PFSK-1 (cell line): ENCODE results near the gene TVP23C.

ENCODE experiments used
- FOXP2 ChIP-seq: optimal IDR thresholded peaks from 2 replicates; pipeline ENCODE3; 2011; ENCODE audit warnings: borderline replicate concordance, control low read depth, inconsistent platforms; ENCODE audit not compliant: insufficient read depth; ENCODE audit errors: extremely low read length, extremely low read depth
- POLR2AphosphoS5 ChIP-seq: IDR thresholded peaks from 2 replicates; pipeline ENCODE4 v1.6.1; 2012; ENCODE audit warnings: low read depth, mild to moderate bottlenecking, control low read depth, low read length, moderate library complexity
- REST ChIP-seq, 2 experiments: IDR thresholded peaks; 2 replicates each; pipeline versions ENCODE4 v1.6.1 to v1.8.0; 2011 to 2012; ENCODE audit warnings: low read depth in 2 of 2, low read length in 2 of 2, control low read depth in 1 of 2, inconsistent platforms in 1 of 2, mild to moderate bottlenecking in 1 of 2, moderate library complexity in 1 of 2; ENCODE audit not compliant: insufficient read depth in 1 of 2
- SIN3A ChIP-seq: IDR thresholded peaks from 2 replicates; pipeline ENCODE4 v1.6.1; 2012; ENCODE audit warnings: mild to moderate bottlenecking, low read length, moderate library complexity, borderline replicate concordance; ENCODE audit not compliant: insufficient read depth
- TAF1 ChIP-seq: IDR thresholded peaks from 2 replicates; pipeline ENCODE4 v1.6.1; 2012; ENCODE audit warnings: low read length, control low read depth, borderline replicate concordance; ENCODE audit not compliant: insufficient read depth

TVP23C gene

GRCh38 chr17:15475631-15476354 is 87.5 kb downstream of the TVP23C start:
- TF ChIP-seq FOXP2 (no peak), REST (IDR thresholded peaks at IDR 0.05; ENCODE audit: insufficient read depth in 1 of 2, low read depth in 2 of 2, low read length in 2 of 2) (no peak), TAF1 (no peak), SIN3A (no peak), POLR2AphosphoS5 (no peak)

DNA sequence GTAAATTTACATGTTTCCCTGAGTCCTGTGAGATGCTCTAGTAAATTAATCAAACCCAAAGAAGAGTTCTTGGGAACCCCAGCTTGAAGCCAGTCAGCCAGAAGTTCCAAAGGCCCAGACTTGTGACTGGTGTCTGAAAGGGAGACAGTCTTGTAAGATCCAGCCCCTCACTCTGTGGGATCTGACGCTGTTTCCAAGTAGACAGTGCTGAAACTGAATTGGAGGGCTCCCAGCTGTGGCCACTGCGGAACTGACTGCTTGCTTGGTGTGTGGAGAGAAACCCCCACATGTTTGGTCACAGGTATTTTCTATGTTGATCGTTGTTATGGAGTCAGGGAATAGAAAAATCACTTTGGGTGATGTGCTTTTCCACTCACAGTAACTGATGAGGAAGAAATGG is 90.4 kb downstream of the TVP23C start:
- TF ChIP-seq POLR2AphosphoS5: no peak
- no peak for TF ChIP-seq REST (IDR thresholded peaks at IDR 0.05; ENCODE audit: insufficient read depth in 1 of 2, low read depth in 2 of 2, low read length in 2 of 2)
- TF ChIP-seq TAF1: no peak
- no peak for TF ChIP-seq FOXP2
- TF ChIP-seq SIN3A: no peak

- TF ChIP-seq REST (IDR thresholded peaks at IDR 0.05; ENCODE audit: insufficient read depth in 1 of 2, low read depth in 2 of 2, low read length in 2 of 2) (no peak), POLR2AphosphoS5 (no peak), TAF1 (no peak), SIN3A (no peak), FOXP2 (no peak)
Measured at GRCh38 chr17:15470536-15470935, 92.7 kb downstream of the TVP23C start.

GRCh38 chr17:15469260-15469659 is 94.0 kb downstream of the TVP23C start:
- TF ChIP-seq SIN3A (no peak), FOXP2 (peak; percentile 75), REST (IDR thresholded peaks at IDR 0.05; ENCODE audit: insufficient read depth in 1 of 2, low read depth in 2 of 2, low read length in 2 of 2) (peak in 1 of 2 experiments; percentile 26; a peak in 1 of 4 replicates), POLR2AphosphoS5 (no peak), TAF1 (no peak)
